NCI-H2081 treated with DMSO at 0.1 percent for 48 hours (cell line): ENCODE measurements around the gene PRSS57.
"Not testable (repeated sequence)": the region's sequence is repeated elsewhere in the genome, so short reads cannot be mapped to it uniquely, and the experiment has no call there.

Experiments
- DNase-seq: peaks from one replicate; lab custom pipeline; 2025; lab: John Stamatoyannopoulos, UW

The PRSS57 gene

DNA sequence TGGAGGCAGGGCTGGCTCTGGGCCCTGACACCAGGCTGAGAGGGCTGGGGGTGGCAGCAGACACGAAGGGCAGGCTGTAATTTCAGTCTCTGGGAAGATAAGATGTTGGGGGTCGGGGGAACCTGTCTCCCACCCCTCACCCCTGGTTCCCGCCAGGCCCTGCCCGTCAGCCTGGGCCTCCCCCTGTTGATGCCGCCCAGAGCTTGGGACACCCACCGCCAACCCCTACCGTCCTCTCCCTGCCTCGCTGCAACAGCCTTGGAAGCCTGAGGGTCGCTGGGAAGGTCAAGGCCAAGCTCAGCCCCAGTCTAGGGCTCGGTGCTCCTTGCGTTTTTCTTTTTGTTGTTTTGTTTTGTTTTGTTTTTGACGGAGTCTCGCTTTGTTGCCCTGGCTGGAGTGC, 28.0 kb upstream of the PRSS57 start:
- DNase-seq: no peak

DNA sequence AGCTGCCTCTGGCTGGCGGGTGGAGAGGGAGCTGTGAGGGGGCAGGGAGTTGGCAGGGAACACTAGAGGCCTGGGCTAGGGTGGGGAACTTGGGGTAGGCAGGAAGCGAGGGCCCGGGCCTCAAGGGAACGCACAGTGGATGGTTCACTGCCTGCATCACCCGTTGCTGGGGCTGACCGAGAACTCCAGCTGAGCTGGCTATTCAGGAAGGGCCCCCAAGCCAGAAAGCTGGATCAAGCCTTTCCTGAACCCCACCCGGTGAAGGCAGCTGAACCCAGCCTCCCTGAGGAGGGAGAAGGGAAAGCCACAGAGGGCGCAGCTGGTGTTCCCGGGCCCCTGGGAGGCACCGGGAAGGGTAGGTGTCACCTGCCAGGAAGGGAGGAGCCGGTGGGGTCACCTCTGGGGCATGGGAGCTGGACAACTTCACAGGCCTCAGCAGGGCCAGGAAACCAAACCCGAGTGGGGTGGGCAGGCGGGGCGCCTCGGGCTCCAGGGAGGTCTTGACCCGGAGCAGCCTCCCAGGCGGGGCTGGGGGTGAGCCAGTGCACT, 27.4 kb upstream of the PRSS57 start:
- DNase-seq: no peak

- no peak for DNase-seq
Measured at GRCh38 chr19:720345-721160, 25.3 kb upstream of the PRSS57 start.

- no peak for DNase-seq
Measured at GRCh38 chr19:719636-720344, 24.5 kb upstream of the PRSS57 start.

DNA sequence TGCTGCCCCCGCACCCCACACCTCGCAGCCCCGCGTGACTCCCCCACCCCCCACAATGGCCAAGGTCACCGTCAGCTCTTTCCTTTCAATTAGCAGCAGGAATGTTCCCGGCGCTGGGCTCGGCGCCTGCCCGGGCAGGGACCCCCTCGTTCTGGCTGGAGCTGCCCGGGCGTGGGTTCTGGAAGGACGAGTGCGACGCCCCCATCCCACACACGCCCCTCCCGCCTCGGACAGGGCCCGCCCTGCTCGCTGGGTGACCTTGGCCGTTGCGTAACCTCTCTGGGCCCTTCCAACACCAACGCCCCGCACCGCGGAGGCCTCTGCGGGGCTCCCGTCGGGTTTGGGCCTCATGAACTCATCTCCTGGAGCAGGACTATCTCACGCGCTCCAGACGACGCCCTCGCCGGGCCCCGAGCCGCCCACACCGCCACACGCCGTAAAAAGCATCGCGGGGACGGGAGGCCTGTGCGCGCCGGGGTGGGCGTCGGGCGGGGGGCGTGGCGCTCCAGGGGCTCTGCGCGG, 23.8 kb upstream of the PRSS57 start:
- DNase-seq: no peak

- no peak for DNase-seq
Measured at GRCh38 chr19:718251-718951, 23.1 kb upstream of the PRSS57 start.

DNA sequence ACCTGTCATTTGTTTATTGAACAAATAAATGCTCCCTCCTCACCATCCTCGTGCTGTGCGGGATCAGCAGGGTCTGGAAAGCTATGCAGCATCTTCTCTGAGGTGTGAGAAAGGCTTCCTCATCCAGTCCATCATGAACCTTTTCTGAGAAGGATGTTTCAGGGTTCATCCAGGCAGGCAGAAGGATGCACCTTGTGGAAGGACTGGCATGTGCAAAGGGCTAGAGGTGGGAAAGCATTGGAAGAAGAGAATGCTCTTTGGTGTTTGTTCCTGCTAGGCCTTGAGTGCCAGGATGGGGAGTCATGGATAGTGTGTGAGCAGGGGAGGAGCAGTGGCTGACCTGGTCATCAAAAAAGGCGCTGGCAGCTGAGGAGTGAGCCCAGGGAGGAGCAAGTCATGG, 20.1 kb upstream of the PRSS57 start:
- no peak for DNase-seq

DNA sequence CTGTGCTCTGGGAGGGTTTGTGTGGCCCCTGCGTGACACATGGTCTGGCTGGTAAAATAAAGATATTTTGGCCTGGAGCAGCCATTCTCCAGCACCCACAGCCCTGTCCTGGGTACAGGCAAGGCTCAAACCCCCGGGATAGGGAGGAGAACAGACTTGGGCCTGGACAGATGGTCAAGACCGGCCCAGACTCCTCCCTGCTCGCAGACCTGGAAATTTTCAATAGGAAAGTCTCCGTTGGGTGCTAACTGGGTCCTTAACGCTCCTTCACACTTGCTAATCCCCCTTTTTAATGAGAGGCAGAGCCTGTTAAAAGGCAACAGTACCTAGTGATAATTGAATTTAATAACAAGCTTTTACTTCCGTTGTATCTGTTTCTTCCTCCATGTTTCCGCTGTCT, 16.0 kb upstream of the PRSS57 start:
- no peak for DNase-seq

- no peak for DNase-seq
Measured at GRCh38 chr19:710767-711166, 15.5 kb upstream of the PRSS57 start.

DNA sequence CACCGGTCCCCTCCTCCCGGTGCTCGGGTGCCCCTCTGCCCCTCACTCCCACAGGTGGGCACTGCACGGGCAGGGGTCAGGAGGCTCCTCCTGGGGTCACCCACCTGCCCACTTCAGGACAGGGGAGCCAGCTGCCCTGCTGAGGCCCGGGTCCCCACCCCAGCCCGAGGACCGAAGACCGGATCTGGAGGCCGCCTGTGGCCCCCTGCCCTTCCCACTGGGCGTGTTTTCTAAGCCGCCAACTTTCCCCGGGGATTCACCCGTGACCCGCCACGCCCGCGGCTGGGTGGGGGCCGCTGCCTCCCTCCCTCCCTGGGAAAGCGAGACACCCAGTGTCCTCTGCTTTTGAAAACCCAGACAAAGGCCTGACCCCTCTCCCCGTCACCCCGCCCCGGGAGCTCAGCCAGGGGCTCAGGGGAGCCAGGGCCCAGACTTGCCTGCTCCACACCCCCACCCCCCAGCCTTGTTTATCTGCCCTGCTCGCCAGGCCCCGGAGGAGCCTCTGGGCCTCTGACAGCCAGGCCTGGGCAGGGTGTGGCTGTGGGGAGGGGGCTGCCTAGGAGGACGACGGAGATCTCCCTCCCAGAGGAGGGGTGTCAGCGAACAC, 14.8 kb upstream of the PRSS57 start:
- no peak for DNase-seq

GRCh38 chr19:709196-709964, 14.1 kb upstream of the PRSS57 start:
- DNase-seq: no peak

- DNase-seq: no peak
Measured at GRCh38 chr19:708154-709143, 13.2 kb upstream of the PRSS57 start, which contains the start of gene PALM. PALM (plus strand) TSS chr19:708935; CDS start chr19:709147, 212 bp downstream.

GRCh38 chr19:704447-704741, 9.1 kb upstream of the PRSS57 start:
- DNase-seq: no peak

DNA sequence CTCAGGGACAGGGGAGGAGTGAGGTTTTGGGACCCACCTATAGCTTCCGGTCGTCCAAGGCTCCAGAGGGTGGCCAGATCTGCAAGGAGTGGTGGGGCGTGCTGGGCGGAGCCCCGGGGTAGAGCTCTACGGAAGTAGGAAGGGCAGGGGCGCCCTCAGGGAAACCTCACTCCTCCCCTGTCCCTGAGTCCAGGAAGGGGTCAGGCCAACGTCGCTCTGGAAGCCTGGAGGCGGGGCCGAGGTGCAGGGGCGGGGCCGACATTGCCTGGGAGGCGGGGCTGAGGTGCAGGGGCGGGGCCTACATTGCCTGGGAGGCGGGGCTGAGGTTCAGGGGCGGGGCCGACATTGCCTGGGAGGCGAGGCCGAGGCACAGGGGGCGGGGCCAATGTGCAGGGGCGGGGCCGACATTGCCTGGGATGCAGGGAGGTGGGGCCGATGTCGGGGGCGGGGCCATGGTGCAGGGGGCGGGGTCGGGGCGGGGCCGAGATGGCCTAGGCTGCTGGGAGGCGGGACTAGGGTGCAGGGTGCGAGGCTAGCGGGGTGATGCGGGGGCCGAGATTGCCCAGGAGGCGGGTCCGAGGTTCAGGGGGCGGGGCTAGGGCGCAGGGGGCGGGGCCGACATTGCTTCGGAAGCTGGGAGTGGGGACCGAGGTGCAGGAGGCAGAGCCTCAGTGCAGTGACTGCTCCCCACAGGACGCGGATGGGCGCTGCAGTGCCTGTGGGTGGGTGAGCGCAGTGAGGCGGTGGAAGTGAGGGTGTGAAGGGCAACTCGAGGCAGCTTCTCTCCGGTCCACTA, 8.6 kb upstream of the PRSS57 start:
- DNase-seq: no peak

GRCh38 chr19:703329-703650, 8.0 kb upstream of the PRSS57 start:
- no peak for DNase-seq

DNA sequence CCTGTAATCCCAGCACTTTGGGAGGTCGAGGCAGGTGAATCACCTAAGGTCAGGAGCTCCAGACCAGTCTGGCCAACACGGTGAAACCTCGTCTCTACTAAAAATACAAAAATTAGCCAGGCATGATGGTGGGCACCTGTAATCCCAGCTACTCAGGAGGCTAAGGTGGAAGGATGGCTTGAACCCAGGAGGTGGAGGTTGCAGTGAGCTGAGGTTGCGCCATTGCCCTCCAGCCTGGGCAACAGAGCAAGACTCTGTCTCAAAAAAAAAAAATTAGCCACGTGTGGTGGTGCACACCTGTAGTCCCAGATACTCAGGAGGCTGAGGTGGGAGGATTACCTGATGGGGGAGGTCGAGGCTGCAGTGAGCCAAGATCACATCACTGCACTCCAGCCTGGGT, 7.6 kb upstream of the PRSS57 start:
- DNase-seq: not testable (repeated sequence)

DNA sequence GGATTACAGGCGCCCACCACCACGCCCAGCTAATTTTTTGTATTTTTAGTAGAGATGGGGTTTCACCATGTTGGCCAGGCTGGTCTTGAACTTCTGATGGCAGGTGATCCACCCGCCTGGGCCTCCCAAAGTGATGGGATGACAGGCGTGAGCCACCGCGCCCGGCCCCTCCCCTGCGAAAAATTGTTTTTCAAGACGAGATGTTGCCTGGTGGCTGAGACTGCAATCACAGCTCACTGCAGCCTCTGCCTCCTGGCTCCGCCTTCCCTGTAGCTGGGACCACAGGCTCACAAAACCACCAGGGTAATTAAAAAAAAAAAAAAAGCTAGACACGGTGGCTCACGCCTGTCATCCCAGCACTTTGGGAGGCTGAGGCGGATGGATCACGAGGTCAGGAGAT, 4.6 kb upstream of the PRSS57 start:
- DNase-seq: not testable (repeated sequence)

DNA sequence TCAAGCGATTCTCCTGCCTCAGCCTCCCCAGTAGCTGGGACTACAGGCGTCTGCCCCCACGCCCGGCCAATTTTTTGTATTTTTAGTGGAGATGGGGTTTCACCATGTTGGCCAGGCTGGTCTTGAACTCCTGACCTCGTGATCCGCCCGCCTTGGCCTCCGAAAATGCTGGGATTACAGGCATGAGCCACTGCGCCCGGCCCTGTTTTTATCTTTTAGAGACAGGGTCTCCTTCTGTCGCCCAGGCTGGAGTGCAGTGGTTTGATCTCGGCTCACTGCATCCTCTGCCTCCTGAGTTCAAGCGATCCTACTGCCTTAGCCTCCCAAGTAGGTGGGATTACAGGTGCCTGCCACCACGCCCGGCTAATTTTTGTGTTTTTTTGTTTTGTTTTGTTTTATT, 3.3 kb upstream of the PRSS57 start:
- DNase-seq: not testable (repeated sequence)
